Astrocyte (in vitro differentiated cells and primary cell): ENCODE measurements around the gene ZFYVE27. TPM values are rescaled to one million over a fixed set of nuclear protein-coding genes. Genes with fewer than 3 reads are reported as not detected.

Source experiments
- DNase-seq: peaks from one replicate; pipeline ENCODE4 v3.0.0-alpha.2; 2010; ENCODE audit warnings: low read depth
- FAIRE-seq: peaks from 2 replicates; lab custom pipeline; 2011; peaks lifted over from hg19 to GRCh38; lab: Jason Lieb, UNC
- H2AFZ ChIP-seq: 2 replicates; pipeline ENCODE4 v1.6.0; 2012; ENCODE audit warnings: low read depth, low read length, inconsistent platforms
- H3K27ac ChIP-seq: 2 replicates; pipeline ENCODE4 v1.5.1; 2011; ENCODE audit warnings: low read depth, low read length, inconsistent platforms
- H3K27me3 ChIP-seq: 2 replicates; pipeline ENCODE4 v1.6.0; 2011; ENCODE audit warnings: low read length, inconsistent platforms; ENCODE audit not compliant: insufficient read depth
- H3K36me3 ChIP-seq: 2 replicates; pipeline ENCODE4 v1.5.1; 2011; ENCODE audit warnings: low read length, inconsistent platforms; ENCODE audit not compliant: insufficient read depth
- H3K4me1 ChIP-seq: 2 replicates; pipeline ENCODE4 v1.5.1; 2011; ENCODE audit warnings: low read length, inconsistent platforms; ENCODE audit not compliant: insufficient read depth
- H3K4me2 ChIP-seq: 2 replicates; pipeline ENCODE4 v1.6.0; 2012; ENCODE audit warnings: low read length, inconsistent platforms
- H3K4me3 ChIP-seq: 2 replicates; pipeline ENCODE4 v1.5.1; 2011; ENCODE audit warnings: low read depth, mild to moderate bottlenecking, low read length, inconsistent platforms; ENCODE audit not compliant: insufficient read depth
- H3K79me2 ChIP-seq: 2 replicates; pipeline ENCODE4 v1.6.0; 2012; ENCODE audit warnings: mild to moderate bottlenecking, low read length, inconsistent platforms; ENCODE audit not compliant: insufficient read depth
- H3K9ac ChIP-seq: 2 replicates; pipeline ENCODE4 v1.6.0; 2012; ENCODE audit warnings: mild to moderate bottlenecking, low read length, inconsistent platforms
- H3K9me3 ChIP-seq: 2 replicates; pipeline ENCODE4 v1.5.1; 2012; ENCODE audit warnings: low read depth, mild to moderate bottlenecking, low read length, inconsistent platforms; ENCODE audit not compliant: insufficient read depth
- H4K20me1 ChIP-seq: 2 replicates; pipeline ENCODE4 v1.6.0; 2012; ENCODE audit warnings: low read length, inconsistent platforms; ENCODE audit not compliant: insufficient read depth
- H3K27ac Mint-ChIP-seq: one replicate; pipeline ENCODE4 v1.8.0; 2021; ENCODE audit warnings: mild to moderate bottlenecking, mixed read lengths; ENCODE audit not compliant: unreplicated experiment
- H3K27me3 Mint-ChIP-seq: one replicate; pipeline ENCODE4 v1.8.0; 2021; ENCODE audit warnings: low read depth, mixed read lengths; ENCODE audit not compliant: unreplicated experiment
- H3K36me3 Mint-ChIP-seq: one replicate; pipeline ENCODE4 v1.8.0; 2021; ENCODE audit warnings: low read depth, mixed read lengths; ENCODE audit not compliant: unreplicated experiment
- H3K4me1 Mint-ChIP-seq: one replicate; pipeline ENCODE4 v1.8.0; 2021; ENCODE audit warnings: low read depth, mixed read lengths; ENCODE audit not compliant: unreplicated experiment
- H3K4me3 Mint-ChIP-seq: one replicate; pipeline ENCODE4 v1.8.0; 2021; ENCODE audit warnings: mild to moderate bottlenecking, moderate library complexity, mixed read lengths; ENCODE audit not compliant: unreplicated experiment
- H3K9me3 Mint-ChIP-seq: one replicate; pipeline ENCODE4 v1.8.0; 2021; ENCODE audit warnings: mild to moderate bottlenecking, mixed read lengths; ENCODE audit not compliant: unreplicated experiment
- CTCF ChIP-seq: IDR thresholded peaks from 2 replicates; pipeline ENCODE4 v1.5.1; 2011; ENCODE audit warnings: low read depth, mild to moderate bottlenecking, inconsistent platforms, low read length, moderate library complexity; ENCODE audit not compliant: insufficient read depth
- EZH2 ChIP-seq: IDR thresholded peaks from 2 replicates; pipeline ENCODE4 v1.6.1; 2012; ENCODE audit warnings: mild to moderate bottlenecking, low read length, inconsistent platforms; ENCODE audit not compliant: insufficient read depth
- total RNA-seq: library from RNA; stranded (reverse); gene quantifications from 2 replicates; pipeline ENCODE4 v1.2.1, GENCODE V29; 2021

ZFYVE27 gene
- total RNA-seq, 1 donor from 2014 or later = 32.8 TPM

- H3K27ac ChIP-seq = no peak overlapping the region
- H3K4me3 ChIP-seq = no peak overlapping the region
- no peaks in the 10 kb centered on the region for H3K79me2 ChIP-seq
- Mint-ChIP-seq H3K4me3 (no peak overlapping the region), H3K4me1 (peaks cover 24% of the 10 kb centered on the region), H3K27ac (peak overlapping the region; percentile 31), H3K27me3 (peaks cover 13% of the 10 kb centered on the region), H3K36me3 (peaks cover 21% of the 10 kb centered on the region), H3K9me3 (peaks cover 7% of the 10 kb centered on the region)
- FAIRE-seq (no peak), DNase-seq (no peak)
- no peaks in the 10 kb centered on the region for H3K4me1 ChIP-seq
- H3K36me3 ChIP-seq = no peaks in the 10 kb centered on the region
- TF ChIP-seq EZH2 (no peak), CTCF (no peak)
- peaks cover 18% of the 10 kb centered on the region for H4K20me1 ChIP-seq
- H3K9ac ChIP-seq = no peak overlapping the region
- H3K9me3 ChIP-seq = no peaks in the 10 kb centered on the region
- no peak overlapping the region for H2AFZ ChIP-seq
- H3K27me3 ChIP-seq = no peaks in the 10 kb centered on the region
- no peak overlapping the region for H3K4me2 ChIP-seq
These were observed 27.0 kb downstream of the ZFYVE27 start for GRCh38 chr10:97763947-97764346.

DNA sequence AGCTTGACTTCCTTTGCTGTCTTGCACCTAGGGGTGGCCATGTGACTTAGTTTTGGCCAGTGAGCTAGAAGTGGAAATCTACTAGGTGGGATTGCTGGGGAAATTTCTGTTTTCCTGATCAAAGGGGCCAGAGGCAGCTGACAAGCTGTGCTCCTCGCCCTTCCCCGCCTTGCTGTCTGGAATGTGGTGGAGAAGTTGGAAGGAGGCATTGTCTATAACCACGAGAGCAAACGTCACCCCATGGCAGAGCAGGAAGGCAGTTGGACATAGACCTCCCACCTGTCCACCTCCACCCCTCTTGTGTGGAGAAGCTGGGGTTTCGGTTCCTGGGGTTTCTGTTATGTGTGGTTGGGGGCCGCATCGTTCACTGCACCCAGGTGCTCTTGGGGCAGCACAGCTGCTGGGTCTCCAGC is 27.6 kb downstream of the ZFYVE27 start:
- DNase-seq (peak; percentile 5), FAIRE-seq (no peak)
- H3K9me3 ChIP-seq = no peaks in the 10 kb centered on the region
- peak overlapping the region; percentile 31 for H3K27ac Mint-ChIP-seq
- no peak overlapping the region for H3K4me3 ChIP-seq
- TF ChIP-seq EZH2 (no peak), CTCF (no peak)
- H2AFZ ChIP-seq = no peak overlapping the region
- H3K79me2 ChIP-seq = no peaks in the 10 kb centered on the region
- H3K36me3 ChIP-seq = no peaks in the 10 kb centered on the region
- no peaks in the 10 kb centered on the region for H3K27me3 ChIP-seq
- H3K27me3 Mint-ChIP-seq = peaks cover 19% of the 10 kb centered on the region
- H4K20me1 ChIP-seq = peaks cover 14% of the 10 kb centered on the region
- no peak overlapping the region for H3K9ac ChIP-seq
- peaks cover 24% of the 10 kb centered on the region for H3K4me1 Mint-ChIP-seq
- H3K9me3 Mint-ChIP-seq = peaks cover 7% of the 10 kb centered on the region
- H3K27ac ChIP-seq = no peak overlapping the region
- no peak overlapping the region for H3K4me2 ChIP-seq
- H3K4me3 Mint-ChIP-seq = no peak overlapping the region
- H3K4me1 ChIP-seq = no peaks in the 10 kb centered on the region
- peaks cover 23% of the 10 kb centered on the region for H3K36me3 Mint-ChIP-seq

GRCh38 chr10:97765201-97765600 is 28.3 kb downstream of the ZFYVE27 start:
- Mint-ChIP-seq H3K36me3 (peaks cover 29% of the 10 kb centered on the region), H3K4me3 (no peak overlapping the region), H3K27ac (no peak overlapping the region), H3K9me3 (peaks cover 7% of the 10 kb centered on the region), H3K27me3 (peaks cover 26% of the 10 kb centered on the region), H3K4me1 (peaks cover 24% of the 10 kb centered on the region)
- H3K9me3 ChIP-seq = no peaks in the 10 kb centered on the region
- FAIRE-seq (no peak), DNase-seq (no peak)
- H3K4me1 ChIP-seq = no peaks in the 10 kb centered on the region
- H3K27ac ChIP-seq = no peak overlapping the region
- no peak overlapping the region for H2AFZ ChIP-seq
- peaks cover 9% of the 10 kb centered on the region for H4K20me1 ChIP-seq
- H3K79me2 ChIP-seq = no peaks in the 10 kb centered on the region
- no peak overlapping the region for H3K4me2 ChIP-seq
- no peak overlapping the region for H3K9ac ChIP-seq
- H3K36me3 ChIP-seq = no peaks in the 10 kb centered on the region
- H3K4me3 ChIP-seq = no peak overlapping the region
- H3K27me3 ChIP-seq = peaks cover 3% of the 10 kb centered on the region
- TF ChIP-seq CTCF = no peak
